Stimulated activated CD8-positive, alpha-beta memory T cell treated with anti-CD3 and anti-CD28 coated beads, Interleukin-12 subunit alpha, Interleukin-12 subunit beta, amount 100 ng/mL, for 24 hours (primary cell): ENCODE data around the gene SUGCT.
"Not testable (repeated sequence)": the region's sequence is repeated elsewhere in the genome, so short reads cannot be mapped to it uniquely, and the experiment has no call there.

Experiments
- DNase-seq: peaks from one replicate; pipeline ENCODE4 v3.0.0-alpha.2; 2020; ENCODE audit errors: extremely low read depth

SUGCT gene

GRCh38 chr7:40402661-40403060, 267.9 kb downstream of the SUGCT start:
- no peak for DNase-seq

GRCh38 chr7:40403703-40404476, 269.1 kb downstream of the SUGCT start:
- DNase-seq, result no peak

GRCh38 chr7:40405991-40406390, 271.2 kb downstream of the SUGCT start:
- no peak for DNase-seq

- no peak for DNase-seq
Measured at GRCh38 chr7:40412323-40412722, 277.5 kb downstream of the SUGCT start.

GRCh38 chr7:40414704-40415103, 279.9 kb downstream of the SUGCT start:
- DNase-seq, result not testable (repeated sequence)

- DNase-seq, result no peak
Measured at GRCh38 chr7:40418448-40418847, 283.6 kb downstream of the SUGCT start.

GRCh38 chr7:40418983-40419382, 284.2 kb downstream of the SUGCT start:
- DNase-seq, result no peak

GRCh38 chr7:40419806-40420205, 285.0 kb downstream of the SUGCT start:
- DNase-seq, result no peak

- no peak for DNase-seq
Measured at GRCh38 chr7:40421433-40421832, 286.6 kb downstream of the SUGCT start.

GRCh38 chr7:40425696-40426095, 290.9 kb downstream of the SUGCT start:
- DNase-seq, result no peak

- no peak for DNase-seq
Measured at GRCh38 chr7:40428421-40428820, 293.6 kb downstream of the SUGCT start.

- no peak for DNase-seq
Measured at GRCh38 chr7:40429826-40430225, 295.0 kb downstream of the SUGCT start.

- DNase-seq, result no peak
Measured at GRCh38 chr7:40432046-40432445, 297.2 kb downstream of the SUGCT start.

- no peak for DNase-seq
Measured at GRCh38 chr7:40436710-40437109, 301.9 kb downstream of the SUGCT start.

- no peak for DNase-seq
Measured at GRCh38 chr7:40437498-40437897, 302.7 kb downstream of the SUGCT start.

GRCh38 chr7:40437936-40438634, 303.3 kb downstream of the SUGCT start:
- no peak for DNase-seq

- DNase-seq, result no peak
Measured at GRCh38 chr7:40439686-40440085, 304.9 kb downstream of the SUGCT start.

GRCh38 chr7:40447345-40447744, 312.5 kb downstream of the SUGCT start:
- DNase-seq, result no peak

- DNase-seq, result no peak
Measured at GRCh38 chr7:40455485-40455884, 320.7 kb downstream of the SUGCT start.

- no peak for DNase-seq
Measured at GRCh38 chr7:40457776-40458480, 323.1 kb downstream of the SUGCT start.

- no peak for DNase-seq
Measured at GRCh38 chr7:40463446-40463845, 328.6 kb downstream of the SUGCT start.
